Measurements from ENCODE around the gene LRP6. TPM values are rescaled to one million over a fixed set of nuclear protein-coding genes. Genes with fewer than 3 reads are reported as not detected.

Gene LRP6
- total and polyA plus RNA-seq, 2 of the 8 experiments (the other 6 are each of a cell fraction or from before 2014, with no cell fraction given): 53.6 to 73.2 TPM

DNA sequence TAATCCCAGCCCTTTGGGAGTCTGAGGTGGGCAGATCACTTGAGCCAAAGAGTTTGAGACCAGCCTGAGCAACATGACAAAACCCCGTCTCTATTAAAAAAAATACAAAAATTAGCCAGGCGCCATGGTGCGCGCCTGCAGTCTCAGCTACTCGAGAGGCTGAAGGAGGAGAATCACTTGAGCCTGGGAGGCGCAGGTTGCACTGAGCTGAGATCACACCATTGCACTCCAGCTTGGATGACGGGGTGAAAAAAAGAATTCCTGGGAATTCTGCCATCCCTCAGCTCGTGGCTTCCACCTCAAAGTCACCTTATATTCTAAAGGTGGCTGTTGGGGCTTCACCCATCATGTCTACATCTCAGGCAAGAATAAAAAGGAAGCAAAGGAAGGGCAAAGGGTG is 183.2 kb downstream of the LRP6 start:
- CTCF ChIA-PET (ENCODE audit: partially characterized antibody): interaction anchor here (0.8 to 4.0 kb wide), 7 partner anchors 51 to 274 kb away, joined by 3 to 42 read pairs (median 3); partner anchors contain the start of gene BORCS5
- H2BK12ac ChIP-seq (ENCODE audit: low read depth, low read length): no peak overlapping the region
- H3K27me3 ChIP-seq (replicated peaks in 1 of 4; ENCODE audit: control insufficient read depth in 3 of 4, extremely low read depth in 1 of 4, insufficient read depth in 3 of 4, low read length in 3 of 4): peaks cover 0 to 2% (median 0%) of the 10 kb centered on the region in 4 experiments; a peak in 1 of 7 replicates
- H3K4me2 ChIP-seq (ENCODE audit: insufficient read depth in 1 of 2, low read depth in 2 of 2, low read length in 2 of 2): no peak overlapping the region
- FAIRE-seq (no peak), DNase-seq (ENCODE audit: low read depth in 1 of 2, low spot score in 2 of 2) (no peak)
- H3K79me2 ChIP-seq (ENCODE audit: control insufficient read depth in 1 of 2, insufficient read depth in 2 of 2, low read length in 2 of 2): no peaks in the 10 kb centered on the region
- TF ChIP-seq CBX5 (IDR thresholded peaks at IDR 0.05; ENCODE audit: low read depth, low read length) (no peak), TCF12 (IDR thresholded peaks at IDR 0.05; ENCODE audit: low read depth, low read length) (no peak), CTBP2 (IDR thresholded peaks at IDR 0.05; ENCODE audit: borderline replicate concordance, insufficient read depth, insufficient read length, low read length) (no peak), RBBP5 (IDR thresholded peaks at IDR 0.05; ENCODE audit: borderline replicate concordance, low read depth, low read length) (no peak), HDAC2 (IDR thresholded peaks at IDR 0.05; ENCODE audit: borderline replicate concordance in 1 of 2, low read depth in 2 of 2, low read length in 2 of 2) (no peak), NRF1 (IDR thresholded peaks at IDR 0.05; ENCODE audit: low read depth, low read length) (no peak), POU5F1 (IDR thresholded peaks at IDR 0.05; ENCODE audit: low read depth, low read length) (no peak)
- TF ChIP-seq, protein P1, sequence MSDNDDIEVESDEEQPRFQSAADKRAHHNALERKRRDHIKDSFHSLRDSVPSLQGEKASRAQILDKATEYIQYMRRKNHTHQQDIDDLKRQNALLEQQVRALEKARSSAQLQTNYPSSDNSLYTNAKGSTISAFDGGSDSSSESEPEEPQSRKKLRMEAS (IDR thresholded peaks at IDR 0.05): no peak
- peaks cover 13 to 18% (median 15%) of the 10 kb centered on the region in 4 experiments for H3K4me1 ChIP-seq (replicated peaks in 1 of 4; ENCODE audit: control insufficient read depth in 3 of 4, insufficient read depth in 4 of 4, low read length in 3 of 4)
- no peak overlapping the region for H4K91ac ChIP-seq (replicated peaks; ENCODE audit: insufficient read length, low read length)
- no peak overlapping the region for H3K56ac ChIP-seq (replicated peaks; ENCODE audit: insufficient read length, low read depth, low read length)
- no peak overlapping the region for H4K5ac ChIP-seq (ENCODE audit: insufficient read length, low read depth, low read length)
- no peak overlapping the region for H3K18ac ChIP-seq (ENCODE audit: extremely low read depth, low read length)
- no peak overlapping the region for H3K4ac ChIP-seq (replicated peaks; ENCODE audit: insufficient read length, low read depth, low read length)
- no peak overlapping the region for H2BK15ac ChIP-seq (ENCODE audit: low read length)
- no peak overlapping the region for H3K9ac ChIP-seq (replicated peaks in 1 of 4; ENCODE audit: extremely low read depth in 1 of 4, low read depth in 3 of 4, low read length in 3 of 4)
- 66% methylated on average over 8 of the region's 8 CpGs; no CpG with 5 or more reads in 1 of the 2 experiments for WGBS, 2 experiments (ENCODE audit: extremely low coverage in 1 of 2, insufficient coverage in 1 of 2, insufficient read length in 1 of 2, insufficient replicate concordance in 2 of 2, low coverage in 1 of 2, low lambda C conversion rate in 2 of 2, missing lambda C conversion rate in 1 of 2)
- no peak overlapping the region for H3K4me3 ChIP-seq (ENCODE audit: extremely low read depth in 1 of 4, insufficient read depth in 2 of 4, low read depth in 3 of 4, low read length in 4 of 4)
- no peak overlapping the region for H3K23ac ChIP-seq (ENCODE audit: insufficient read length)
- no peak overlapping the region for H3K14ac ChIP-seq (ENCODE audit: insufficient read length)
- POLR2A ChIA-PET (ENCODE audit: partially characterized antibody): interaction anchor here (0.7 kb wide), 1 partner anchor 266 kb away, joined by 3 read pairs; the partner anchor contains the start of gene MANSC1
- no peak overlapping the region for H2BK120ac ChIP-seq (replicated peaks; ENCODE audit: low read depth, low read length)
- H2AFZ ChIP-seq (ENCODE audit: low read length): no peak overlapping the region
- no peak overlapping the region for H2AK5ac ChIP-seq (ENCODE audit: low read depth, low read length)
- no peaks in the 10 kb centered on the region for H3K36me3 ChIP-seq (ENCODE audit: control insufficient read depth in 2 of 4, insufficient read depth in 4 of 4, low read length in 3 of 4)
- H2BK20ac ChIP-seq (ENCODE audit: low read length): no peak overlapping the region
- no peaks in the 10 kb centered on the region for H4K20me1 ChIP-seq (replicated peaks in 1 of 2; ENCODE audit: control insufficient read depth in 1 of 2, insufficient read depth in 2 of 2, low read length in 2 of 2)
- no peaks in the 10 kb centered on the region for H3K79me1 ChIP-seq (ENCODE audit: low read depth, low read length)
- no peak overlapping the region for H4K8ac ChIP-seq (ENCODE audit: extremely low read depth, insufficient read depth, low read length)
- no peak overlapping the region for H3K27ac ChIP-seq (ENCODE audit: low read depth, low read length)
- peaks cover 2% of the 10 kb centered on the region; the same call in 1 of the 2 replicates for H3K23me2 ChIP-seq (ENCODE audit: low read depth, low read length)
- no peak overlapping the region for H2BK5ac ChIP-seq (ENCODE audit: low read depth, low read length)
- H3K9me3 ChIP-seq (ENCODE audit: insufficient read depth in 2 of 2, low read depth in 1 of 2, low read length in 1 of 2): no peaks in the 10 kb centered on the region

All from H1 (cell line).